HCT116 (cell line): Measurements from ENCODE around the gene ZNRF2. TPM values are rescaled to one million over a fixed set of nuclear protein-coding genes. Genes with fewer than 3 reads are reported as not detected.

ENCODE experiments used
- ATAC-seq: fragments of 200-7000 bp; cut with Tn5 transposase; 2 replicates; pipeline ENCODE4 v1.9.1; 2020; ENCODE audit warnings: mild to moderate bottlenecking, moderate library complexity
- BruUV-seq: library from RNA; stranded (reverse); fragments of 400-500 nt; replicated peaks from 2 replicates; lab custom pipeline; 2021; lab: Mats Ljungman, UMichigan
- CTCF ChIA-PET: fragments of 300-600 bp; sonication (Branson Sonifier 250); formaldehyde crosslinking; loops from one replicate; lab custom pipeline; 2021; ENCODE audit warnings: antibody characterized with exemption; lab: Charles Lee
- POLR2A ChIA-PET: fragments of 300-600, 350-600 bp; sonication (Branson Sonifier 250); formaldehyde crosslinking; loops from one replicate; lab custom pipeline; 2021; ENCODE audit warnings: antibody characterized with exemption; lab: Charles Lee
- RAD21 ChIA-PET, 2 experiments: fragments of 300-600 bp; sonication (Branson Sonifier 250); formaldehyde crosslinking; loops; one replicate each; lab custom pipeline; 2023; ENCODE audit warnings: low total read pairs in 2 of 2; ENCODE audit not compliant: uncharacterized antibody in 2 of 2, unreplicated experiment in 2 of 2, low non-redundant PET in 1 of 2; lab: Charles Lee
- DNase-seq: peaks from one replicate; pipeline ENCODE4 v3.0.0-alpha.2; 2010; ENCODE audit warnings: low read depth, low spot score
- H2AFZ ChIP-seq: fragments of 200-600 bp; shearing (Covaris generic), sonication (generic); 2 replicates; pipeline ENCODE4 v1.6.1; 2017; ENCODE audit warnings: low read depth, mixed run types, mixed read lengths, antibody characterized with exemption, low read length; ENCODE audit not compliant: poor library complexity, severe bottlenecking
- H3K27ac ChIP-seq: 2 replicates; pipeline ENCODE4 v1.5.1; 2012; ENCODE audit warnings: low read depth, low read length
- H3K27me3 ChIP-seq: fragments of 200-600 bp; sonication (generic); 2 replicates; pipeline ENCODE4 v1.6.1; 2016; ENCODE audit warnings: mixed run types, low read length, mixed read lengths; ENCODE audit not compliant: insufficient read depth
- H3K36me3 ChIP-seq, 2 experiments: fragments of 200-500 bp in 1 of 2; fragments of 200-600 bp in 1 of 2; sonication (Bioruptor generic) in 1 of 2; sonication (generic) in 1 of 2; 2 replicates each; pipeline versions ENCODE4 v1.5.1 to v1.6.1; 2014 to 2016; ENCODE audit warnings: low read length in 2 of 2, inconsistent platforms in 1 of 2, mixed read lengths in 1 of 2, mixed run types in 1 of 2; ENCODE audit not compliant: insufficient read depth in 2 of 2, control insufficient read depth in 1 of 2
- H3K4me1 ChIP-seq, 2 experiments: fragments of 200-600 bp in 1 of 2; sonication (generic) in 1 of 2; 2 replicates each; pipeline versions ENCODE4 v1.5.1 to v1.6.1; 2012 to 2017; ENCODE audit warnings: low read length in 2 of 2, inconsistent platforms in 1 of 2, mild to moderate bottlenecking in 1 of 2, mixed read lengths in 1 of 2, mixed run types in 1 of 2, moderate library complexity in 1 of 2; ENCODE audit not compliant: insufficient read depth in 2 of 2, control insufficient read depth in 1 of 2
- H3K4me2 ChIP-seq: fragments of 200-600 bp; sonication (generic); 2 replicates; pipeline ENCODE4 v1.6.1; 2017; ENCODE audit warnings: mixed run types, low read length, mixed read lengths
- H3K4me3 ChIP-seq, 2 experiments: fragments of 200-600 bp in 1 of 2; sonication (generic) in 1 of 2; replicated peaks in 1 of 2; 2 replicates each; pipeline ENCODE4 v1.5.1; 2011 to 2016; ENCODE audit warnings: low read length in 2 of 2, control low read depth in 1 of 2, low read depth in 1 of 2, mild to moderate bottlenecking in 1 of 2, mixed read lengths in 1 of 2, mixed run types in 1 of 2
- H3K79me2 ChIP-seq: fragments of 200-600 bp; sonication (generic); 2 replicates; pipeline ENCODE4 v1.6.1; 2017; ENCODE audit warnings: mild to moderate bottlenecking, mixed run types, low read length, moderate library complexity, mixed read lengths; ENCODE audit not compliant: insufficient read depth
- H3K9ac ChIP-seq: fragments of 200-600 bp; sonication (generic); 2 replicates; pipeline ENCODE4 v1.6.1; 2016; ENCODE audit warnings: low read length, mixed read lengths
- H3K9me2 ChIP-seq: fragments of 200-600 bp; sonication (generic), shearing (Covaris generic); 2 replicates; pipeline ENCODE4 v1.6.1; 2017; ENCODE audit warnings: mixed run types, mild to moderate bottlenecking, moderate library complexity; ENCODE audit not compliant: insufficient read depth
- H3K9me3 ChIP-seq, 2 experiments: fragments of 200-500 bp in 1 of 2; fragments of 200-600 bp in 1 of 2; sonication (Bioruptor generic) in 1 of 2; sonication (generic) in 1 of 2; 2 replicates each; pipeline ENCODE4 v1.6.1; 2014 to 2017; ENCODE audit warnings: low read length in 2 of 2, mixed read lengths in 2 of 2, inconsistent platforms in 1 of 2, low read depth in 1 of 2, mild to moderate bottlenecking in 1 of 2, mixed run types in 1 of 2, moderate library complexity in 1 of 2; ENCODE audit not compliant: control insufficient read depth in 1 of 2, insufficient read depth in 1 of 2
- H4K20me1 ChIP-seq: fragments of 200-600 bp; sonication (generic), shearing (Covaris generic); 2 replicates; pipeline ENCODE4 v1.6.1; 2017; ENCODE audit warnings: mixed run types, mild to moderate bottlenecking, moderate library complexity; ENCODE audit not compliant: insufficient read depth
- EGR1 ChIP-seq: IDR thresholded peaks from 2 replicates; pipeline ENCODE4 v1.6.1; 2012; ENCODE audit warnings: low read depth
- EZH2phosphoT487 ChIP-seq: fragments of 200-600 bp; IDR thresholded peaks from 2 replicates; pipeline ENCODE4 v1.6.1; 2018; ENCODE audit warnings: antibody characterized with exemption, borderline replicate concordance
- JUND ChIP-seq: IDR thresholded peaks from 2 replicates; pipeline ENCODE4 v1.6.1; 2012
- SIN3A ChIP-seq: IDR thresholded peaks from 2 replicates; pipeline ENCODE4 v1.6.1; 2012; ENCODE audit warnings: low read depth
- SRF ChIP-seq: IDR thresholded peaks from 2 replicates; pipeline ENCODE4 v1.6.1; 2012; ENCODE audit warnings: low read depth
- TCF7L2 ChIP-seq: IDR thresholded peaks from 2 replicates; pipeline ENCODE4 v1.7.0; 2011; ENCODE audit warnings: borderline replicate concordance, inconsistent platforms; ENCODE audit not compliant: insufficient read depth, insufficient read length; ENCODE audit errors: extremely low read depth
- YY1 ChIP-seq: IDR thresholded peaks from 2 replicates; pipeline ENCODE4 v1.6.1; 2011; ENCODE audit warnings: low read length, low read depth, moderate library complexity, mild to moderate bottlenecking; ENCODE audit not compliant: insufficient replicate concordance; ENCODE audit errors: extremely low read depth
- ZNF274 ChIP-seq: fragments of 200-500 bp; sonication (Bioruptor generic); IDR thresholded peaks from 2 replicates; pipeline ENCODE4 v1.6.1; 2014; ENCODE audit warnings: mild to moderate bottlenecking, low read depth, low read length, inconsistent platforms
- intact Hi-C: fragments of 100-400 bp; cut with micrococcal nuclease; formaldehyde crosslinking; loops from 2 replicates; pipeline ENCODE4 v1.10.0; 2022
- total RNA-seq: library from RNA; stranded (reverse); gene quantifications from one replicate; pipeline ENCODE4 v1.2.1, GENCODE V29; 2021; ENCODE audit not compliant: unreplicated experiment
- TF ChIP-seq, protein P1 (sequence below): IDR thresholded peaks from 2 replicates; pipeline ENCODE4 v1.6.1; 2012

Gene ZNRF2
- total RNA-seq, 1 experiment from 2014 or later, result 10.2 TPM

DNA sequence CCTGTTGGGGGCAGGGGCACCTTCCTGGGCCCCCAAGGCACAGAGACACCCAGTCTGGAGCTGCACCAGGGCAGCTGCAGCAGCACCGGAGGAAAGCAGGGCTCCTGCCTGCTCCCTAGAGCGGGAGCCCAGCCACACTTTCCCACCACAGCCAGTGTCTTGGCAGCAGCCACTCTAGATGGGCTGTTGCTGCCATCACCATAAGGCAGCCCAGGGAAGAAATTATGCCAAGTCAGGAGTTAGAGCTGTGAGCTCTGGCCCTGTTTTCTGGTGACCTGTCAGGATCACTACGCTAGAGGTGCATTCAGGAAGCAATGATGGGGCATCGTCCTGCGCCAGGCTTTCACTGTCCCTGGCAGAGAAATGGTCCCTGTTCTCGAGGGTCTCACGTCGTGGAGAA, 38.0 kb upstream of the ZNRF2 start:
- no peak for ATAC-seq
- TF ChIP-seq YY1 (no peak), EGR1 (no peak), EZH2phosphoT487 (no peak), SIN3A (no peak), TCF7L2 (no peak)
- CTCF ChIA-PET, result no interaction called here

DNA sequence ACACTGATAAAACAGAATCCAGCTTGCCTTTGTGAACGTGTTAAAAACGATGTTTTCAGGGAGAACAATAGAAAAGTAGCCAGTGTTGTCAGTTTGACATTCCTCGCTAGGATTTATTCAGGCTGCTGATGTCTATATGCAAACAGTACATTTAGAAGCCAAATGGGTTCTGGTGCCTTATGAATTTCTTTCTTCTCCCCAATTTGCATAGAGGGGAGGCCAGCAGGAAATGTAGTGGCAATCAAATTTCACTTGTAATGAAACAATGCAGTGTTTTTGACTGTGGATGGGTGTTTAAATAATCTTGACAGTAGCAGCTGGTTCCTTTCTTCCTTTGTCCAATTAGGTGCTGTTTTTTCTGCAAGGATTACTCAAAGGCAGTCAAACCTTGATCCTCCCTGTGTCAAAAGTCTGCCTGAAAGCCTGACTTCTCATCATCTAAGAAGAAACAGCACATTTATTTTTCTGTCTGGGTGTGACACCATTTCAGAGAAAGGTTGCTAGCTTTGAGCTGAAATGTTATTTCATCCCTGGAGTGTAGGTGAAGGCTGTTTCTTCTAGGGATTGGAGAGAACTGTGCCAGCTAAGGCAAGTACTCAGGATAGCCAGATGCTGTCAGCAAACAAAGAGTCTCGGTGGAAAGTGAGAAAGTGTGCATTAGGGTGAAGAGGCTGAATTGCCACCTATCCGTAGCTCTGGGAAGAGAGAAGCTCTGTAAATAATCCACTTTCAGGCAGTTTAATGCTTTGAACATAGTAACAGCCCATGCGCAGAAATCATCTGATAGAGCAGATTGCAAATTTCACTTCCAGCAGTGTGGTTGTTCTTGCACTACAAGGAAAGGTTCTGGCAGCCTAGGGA, 36.6 kb upstream of the ZNRF2 start:
- DNase-seq, result no peak
- Histone ChIP-seq H4K20me1 (no peaks in the 10 kb centered on the region), H3K9ac (no peak overlapping the region), H3K4me3 (no peak overlapping the region), H3K27me3 (no peaks in the 10 kb centered on the region; the same call in 1 of the 2 replicates), H3K27ac (no peak overlapping the region), H3K9me2 (no peaks in the 10 kb centered on the region), H3K4me1 (no peaks in the 10 kb centered on the region), H2AFZ (no peak overlapping the region), H3K4me2 (no peak overlapping the region), H3K9me3 (no peaks in the 10 kb centered on the region), H3K79me2 (no peaks in the 10 kb centered on the region), H3K36me3 (no peaks in the 10 kb centered on the region)
- intact Hi-C loops, result no loop called here
- TF ChIP-seq EZH2phosphoT487 (no peak), EGR1 (no peak), JUND (no peak), YY1 (no peak), SRF (no peak), ZNF274 (no peak)
- TF ChIP-seq, protein P1, sequence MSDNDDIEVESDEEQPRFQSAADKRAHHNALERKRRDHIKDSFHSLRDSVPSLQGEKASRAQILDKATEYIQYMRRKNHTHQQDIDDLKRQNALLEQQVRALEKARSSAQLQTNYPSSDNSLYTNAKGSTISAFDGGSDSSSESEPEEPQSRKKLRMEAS, result no peak
- BruUV-seq, result no TSS peak
- ATAC-seq, result no peak
- RAD21 ChIA-PET, result no interaction called here
- CTCF ChIA-PET, result no interaction called here
- POLR2A ChIA-PET, result no interaction called here

More for the DNA sequence above, 38.0 kb upstream of the ZNRF2 start:
- no peak for DNase-seq
- no peaks in the 10 kb centered on the region for H3K9me2 ChIP-seq
- H3K4me3 ChIP-seq, result no peak overlapping the region
- H2AFZ ChIP-seq, result no peak overlapping the region
- no peaks in the 10 kb centered on the region for H4K20me1 ChIP-seq
- no peaks in the 10 kb centered on the region; the same call in 1 of the 2 replicates for H3K27me3 ChIP-seq
- no peaks in the 10 kb centered on the region for H3K9me3 ChIP-seq
- no TSS peak for BruUV-seq
- no peaks in the 10 kb centered on the region for H3K36me3 ChIP-seq
- no peak overlapping the region for H3K27ac ChIP-seq
- H3K79me2 ChIP-seq, result no peaks in the 10 kb centered on the region
- intact Hi-C loops, result no loop called here
- H3K9ac ChIP-seq, result no peak overlapping the region
- H3K4me1 ChIP-seq, result no peaks in the 10 kb centered on the region
- ChIA-PET RAD21 (no interaction called here), POLR2A (no interaction called here)
- no peak overlapping the region for H3K4me2 ChIP-seq
